Uterus (tissue), 4 donors: ENCODE measurements around the gene CHST9. TPM values are rescaled to one million over a fixed set of nuclear protein-coding genes. Genes with fewer than 3 reads are reported as not detected.

Experiments used
- DNase-seq, 2 donors: peaks; one replicate each; pipeline ENCODE4 v3.0.0-alpha.2; 2019 to 2020
- H3K27ac ChIP-seq, 2 donors: fragments of 200-600 bp; sonication (generic); 1 replicate in 1 of 2; 2 replicates in 1 of 2; pipeline ENCODE4 v1.5.1; 2016 to 2018
- H3K27me3 ChIP-seq, 2 donors: fragments of 200-600 bp; sonication (generic); one replicate each; pipeline ENCODE4 v1.5.1; 2018 to 2019; ENCODE audit warnings: control low read depth in 1 of 2
- H3K36me3 ChIP-seq, 2 donors: fragments of 200-600 bp; sonication (generic); one replicate each; pipeline ENCODE4 v1.5.1; 2019; ENCODE audit warnings: control low read depth in 1 of 2
- H3K4me1 ChIP-seq, 2 donors: fragments of 200-600 bp; sonication (generic); one replicate each; pipeline ENCODE4 v1.5.1; 2018 to 2019; ENCODE audit warnings: control low read depth in 1 of 2
- H3K4me3 ChIP-seq, 2 donors: fragments of 200-600 bp; sonication (generic); 1 replicate in 1 of 2; 2 replicates in 1 of 2; pipeline ENCODE4 v1.5.1; 2018 to 2019; ENCODE audit warnings: mild to moderate bottlenecking in 1 of 2
- H3K9me3 ChIP-seq, 2 donors: fragments of 200-600 bp; sonication (generic); one replicate each; pipeline ENCODE4 v1.5.1; 2019; ENCODE audit warnings: control low read depth in 1 of 2
- POLR2A ChIP-seq, 2 donors: fragments of 450-650 bp; IDR thresholded peaks; one replicate each; pipeline ENCODE4 v1.6.1; 2016; ENCODE audit warnings: antibody characterized with exemption in 2 of 2, mild to moderate bottlenecking in 1 of 2, moderate library complexity in 1 of 2
- intact Hi-C: fragments of 100-400 bp; cut with DNase I; formaldehyde crosslinking; loops from one replicate; pipeline ENCODE4 v1.15.1; 2023; ENCODE audit warnings: low total_unique reads
- total RNA-seq, 4 donors: library from RNA; depleted of rRNA in 3 of 4; stranded (reverse); fragments of >200 nt in 3 of 4; gene quantifications; one replicate each; pipeline versions ENCODE4 v1.1.0 to v1.2.4, GENCODE V29; 2014 to 2023
- TF ChIP-seq, protein P1 (sequence below), 4 experiments: fragments of 200-600 bp in 2 of 4; fragments of 450-650 bp in 2 of 4; sonication (generic) in 2 of 4; IDR thresholded peaks; one replicate each; pipeline ENCODE4 v1.5.1; 2016 to 2019; ENCODE audit warnings: antibody characterized with exemption in 4 of 4, mild to moderate bottlenecking in 2 of 4, moderate library complexity in 1 of 4
- donor health status: DM: yes; HTN: yes; CAD: no.

Gene CHST9
- total RNA-seq, 4 donors from 2014 or later = 0.21 to 3.7 TPM; not detected in 2

DNA sequence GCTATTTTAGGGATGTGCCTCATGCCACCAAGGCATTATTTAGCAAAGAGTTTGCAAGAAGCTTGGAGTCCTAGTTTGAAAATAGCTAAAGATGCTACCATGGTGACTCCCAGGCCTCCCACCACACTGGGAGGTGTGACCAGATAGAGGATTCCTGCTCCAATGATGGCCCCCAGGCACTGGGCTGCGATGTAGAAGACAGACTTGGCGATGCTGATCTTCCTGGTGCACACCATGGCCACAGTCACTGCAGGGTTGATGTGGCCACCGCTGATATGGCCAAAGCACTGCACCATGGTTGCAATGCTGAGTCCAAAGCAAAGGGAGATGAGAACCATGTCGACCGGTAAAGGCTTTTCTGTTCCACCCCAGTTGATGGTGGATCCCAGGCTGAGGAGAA lies 323.0 kb downstream of the CHST9 start:
- Histone ChIP-seq H3K27ac (no peak overlapping the region), H3K9me3 (no peaks in the 10 kb centered on the region), H3K4me1 (no peaks in the 10 kb centered on the region), H3K4me3 (no peak overlapping the region), H3K36me3 (no peaks in the 10 kb centered on the region), H3K27me3 (no peaks in the 10 kb centered on the region)
- no peak for DNase-seq
- intact Hi-C loops = no loop called here
- TF ChIP-seq POLR2A (IDR thresholded peaks at IDR 0.05) = no peak
- TF ChIP-seq, protein P1, sequence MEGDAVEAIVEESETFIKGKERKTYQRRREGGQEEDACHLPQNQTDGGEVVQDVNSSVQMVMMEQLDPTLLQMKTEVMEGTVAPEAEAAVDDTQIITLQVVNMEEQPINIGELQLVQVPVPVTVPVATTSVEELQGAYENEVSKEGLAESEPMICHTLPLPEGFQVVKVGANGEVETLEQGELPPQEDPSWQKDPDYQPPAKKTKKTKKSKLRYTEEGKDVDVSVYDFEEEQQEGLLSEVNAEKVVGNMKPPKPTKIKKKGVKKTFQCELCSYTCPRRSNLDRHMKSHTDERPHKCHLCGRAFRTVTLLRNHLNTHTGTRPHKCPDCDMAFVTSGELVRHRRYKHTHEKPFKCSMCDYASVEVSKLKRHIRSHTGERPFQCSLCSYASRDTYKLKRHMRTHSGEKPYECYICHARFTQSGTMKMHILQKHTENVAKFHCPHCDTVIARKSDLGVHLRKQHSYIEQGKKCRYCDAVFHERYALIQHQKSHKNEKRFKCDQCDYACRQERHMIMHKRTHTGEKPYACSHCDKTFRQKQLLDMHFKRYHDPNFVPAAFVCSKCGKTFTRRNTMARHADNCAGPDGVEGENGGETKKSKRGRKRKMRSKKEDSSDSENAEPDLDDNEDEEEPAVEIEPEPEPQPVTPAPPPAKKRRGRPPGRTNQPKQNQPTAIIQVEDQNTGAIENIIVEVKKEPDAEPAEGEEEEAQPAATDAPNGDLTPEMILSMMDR (IDR thresholded peaks at IDR 0.05) = no peak
